ENCODE measurements around the gene SSH2. TPM values are rescaled to one million over a fixed set of nuclear protein-coding genes. Genes with fewer than 3 reads are reported as not detected.

SSH2 gene
- total RNA-seq, 1 experiment from 2014 or later, result 6.4 TPM

GRCh38 chr17:29577385-29578211 is 352.4 kb downstream of the SSH2 start:
- in situ Hi-C loops (cut with HindIII; ENCODE audit: low sequenced_read_pairs), result no loop called here
- no peak for DNase-seq (ENCODE audit: low spot score)

GRCh38 chr17:29577001-29577370 is 353.0 kb downstream of the SSH2 start:
- in situ Hi-C loops (cut with HindIII; ENCODE audit: low sequenced_read_pairs), result no loop called here
- DNase-seq (ENCODE audit: low spot score), result no peak

GRCh38 chr17:29576214-29577000 is 353.6 kb downstream of the SSH2 start:
- DNase-seq (ENCODE audit: low spot score), result no peak
- in situ Hi-C loops (cut with HindIII; ENCODE audit: low sequenced_read_pairs), result no loop called here

Other genes with a start within 250 kb of the SSH2 start
- 0.06 and 0.07 TPM in 2 replicates for gene EFCAB5, start 11.4 kb upstream of the SSH2 start, total RNA-seq (2014; rRNA removed; shearing (Covaris generic))
- 0.98 and 6.1 TPM in 2 replicates for gene NSRP1, start 186.6 kb upstream of the SSH2 start, total RNA-seq (2014; rRNA removed; shearing (Covaris generic))